Fibroblast of pulmonary artery (primary cell): ENCODE data around the gene SRD5A1.
"Not testable (repeated sequence)": the region's sequence is repeated elsewhere in the genome, so short reads cannot be mapped to it uniquely, and the experiment has no call there.

Source experiments
- DNase-seq: peaks from one replicate; pipeline ENCODE4 v3.0.0-alpha.2; 2010; ENCODE audit warnings: low read depth
- H3K4me3 ChIP-seq: replicated peaks from 2 replicates; pipeline ENCODE4 v1.5.1; 2011; ENCODE audit warnings: low read depth, mild to moderate bottlenecking, control low read depth, low read length, moderate library complexity
- CTCF ChIP-seq: IDR thresholded peaks from 2 replicates; pipeline ENCODE4 v1.5.1; 2011; ENCODE audit warnings: mild to moderate bottlenecking, control low read depth, low read length, inconsistent platforms; ENCODE audit errors: missing control alignments

SRD5A1 gene

GRCh38 chr5:6637022-6637421 lies 3.8 kb downstream of the SRD5A1 start:
- TF ChIP-seq CTCF: no peak
- no peak for DNase-seq
- no peak overlapping the region for H3K4me3 ChIP-seq

- TF ChIP-seq CTCF: no peak
Measured at GRCh38 chr5:6637590-6637989, 4.3 kb downstream of the SRD5A1 start.

GRCh38 chr5:6638236-6638635 lies 5.0 kb downstream of the SRD5A1 start:
- no peak for DNase-seq

More at GRCh38 chr5:6637590-6637989, 4.3 kb downstream of the SRD5A1 start:
- DNase-seq: no peak
- no peak overlapping the region for H3K4me3 ChIP-seq

GRCh38 chr5:6642655-6643054 lies 9.4 kb downstream of the SRD5A1 start:
- no peak overlapping the region for H3K4me3 ChIP-seq
- no peak for TF ChIP-seq CTCF
- no peak for DNase-seq

More at GRCh38 chr5:6638236-6638635, 5.0 kb downstream of the SRD5A1 start:
- TF ChIP-seq CTCF: no peak
- H3K4me3 ChIP-seq: no peak overlapping the region

- no peak overlapping the region for H3K4me3 ChIP-seq
- no peak for TF ChIP-seq CTCF
- DNase-seq: peak; percentile 3
Measured at GRCh38 chr5:6644794-6645241, 11.6 kb downstream of the SRD5A1 start.

GRCh38 chr5:6645571-6646362 lies 12.5 kb downstream of the SRD5A1 start:
- H3K4me3 ChIP-seq: not testable (repeated sequence)
- peak; percentile 37 for DNase-seq

- no peak overlapping the region for H3K4me3 ChIP-seq
- no peak for TF ChIP-seq CTCF
- no peak for DNase-seq
Measured at GRCh38 chr5:6649186-6649585, 15.9 kb downstream of the SRD5A1 start.
